ENCODE results near the gene NHERF1. TPM values are rescaled to one million over a fixed set of nuclear protein-coding genes. Genes with fewer than 3 reads are reported as not detected.

NHERF1 gene
- total and polyA plus RNA-seq, 2 of the 13 experiments (the other 11 are each of a cell fraction or from before 2014, with no cell fraction given): 169 to 269 TPM

DNA sequence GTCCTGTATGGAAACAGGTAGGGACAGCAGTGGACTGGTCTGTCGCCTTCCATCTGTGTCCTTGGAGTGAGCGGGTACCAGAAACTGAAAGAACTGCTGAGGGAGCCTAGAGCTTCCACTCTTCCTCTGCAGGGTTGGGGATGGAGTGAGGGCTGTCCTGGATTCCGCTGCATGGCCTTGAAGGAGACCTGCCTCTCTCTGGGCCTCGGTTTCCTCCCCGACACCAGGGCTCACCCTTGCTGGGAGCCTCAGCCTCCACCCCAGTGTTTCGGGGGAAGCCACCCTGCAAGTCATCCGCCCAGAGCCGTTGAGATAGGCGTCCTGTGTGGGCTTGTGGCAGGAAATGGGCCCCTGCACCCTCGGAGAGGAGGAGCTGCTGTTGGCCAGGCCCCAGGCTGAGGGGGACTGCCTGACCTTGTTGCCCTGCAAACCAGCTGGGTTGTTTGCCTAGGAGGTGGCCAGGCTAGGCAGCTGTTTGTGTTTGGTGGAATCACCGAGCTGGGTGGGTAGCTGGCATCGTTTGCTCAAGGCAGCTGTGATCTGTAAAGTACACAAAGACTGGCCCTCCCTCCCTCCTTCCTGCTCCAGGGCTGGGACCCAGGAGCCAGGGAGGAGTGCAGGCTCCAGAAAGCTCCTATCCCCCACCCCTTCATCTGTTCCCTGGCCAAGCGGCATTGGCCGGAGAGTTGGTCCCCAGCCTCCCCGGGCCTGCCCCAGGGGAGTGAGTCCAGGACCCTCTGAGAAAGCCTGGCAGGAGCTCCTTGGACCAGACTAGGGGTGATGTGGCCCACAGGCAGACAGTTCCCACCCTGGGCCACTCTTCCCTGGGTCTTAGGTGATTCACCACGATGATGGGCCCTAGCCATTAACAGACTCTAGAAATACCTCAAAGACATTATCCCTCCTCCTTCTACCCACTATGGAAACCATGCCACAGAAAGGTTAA, 10.1 kb upstream of the NHERF1 start (continued):
- TF ChIP-seq, protein P1, sequence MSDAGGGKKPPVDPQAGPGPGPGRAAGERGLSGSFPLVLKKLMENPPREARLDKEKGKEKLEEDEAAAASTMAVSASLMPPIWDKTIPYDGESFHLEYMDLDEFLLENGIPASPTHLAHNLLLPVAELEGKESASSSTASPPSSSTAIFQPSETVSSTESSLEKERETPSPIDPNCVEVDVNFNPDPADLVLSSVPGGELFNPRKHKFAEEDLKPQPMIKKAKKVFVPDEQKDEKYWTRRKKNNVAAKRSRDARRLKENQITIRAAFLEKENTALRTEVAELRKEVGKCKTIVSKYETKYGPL (CRISPR knock-in tag; IDR thresholded peaks at IDR 0.05): no peak
- TF ChIP-seq ZNF703 (CRISPR knock-in tag; IDR thresholded peaks at IDR 0.05; ENCODE audit: borderline replicate concordance) (peak; percentile 78; the same call in 1 of the 2 replicates), ZBTB1 (CRISPR knock-in tag; IDR thresholded peaks at IDR 0.05; ENCODE audit: borderline replicate concordance) (no peak), KLF15 (CRISPR knock-in tag; IDR thresholded peaks at IDR 0.05; ENCODE audit: borderline replicate concordance) (no peak), FOXK1 (CRISPR knock-in tag; IDR thresholded peaks at IDR 0.05; ENCODE audit: borderline replicate concordance, low read depth) (peak; percentile 90; the same call in 1 of the 2 replicates), ELF1 (CRISPR knock-in tag; IDR thresholded peaks at IDR 0.05) (0 out of 2 replicates have a peak, but pooled peaks have one; percentile 14), NCOA1 (CRISPR knock-in tag; IDR thresholded peaks at IDR 0.05) (no peak), FOXC1 (CRISPR knock-in tag; IDR thresholded peaks at IDR 0.05; ENCODE audit: borderline replicate concordance) (peak; percentile 16; the same call in 1 of the 2 replicates), ZNF232 (CRISPR knock-in tag; IDR thresholded peaks at IDR 0.05; ENCODE audit: borderline replicate concordance) (no peak), ZNF558 (CRISPR knock-in tag; IDR thresholded peaks at IDR 0.05; ENCODE audit: borderline replicate concordance) (no peak), ESRRA (CRISPR knock-in tag; IDR thresholded peaks at IDR 0.05; ENCODE audit: low read depth) (no peak), ZNF296 (CRISPR knock-in tag; conservative IDR thresholded peaks at IDR 0.05) (no peak), POLR2A (IDR thresholded peaks at IDR 0.05; ENCODE audit: insufficient read depth in 1 of 2, low read depth in 2 of 2, low read length in 2 of 2) (no peak), RFX1 (IDR thresholded peaks at IDR 0.05) (no peak), RFX3 (CRISPR knock-in tag; IDR thresholded peaks at IDR 0.05) (0 out of 2 replicates have a peak, but pooled peaks have one; percentile 36), PAF1 (CRISPR knock-in tag; IDR thresholded peaks at IDR 0.05) (no peak), ZNF567 (CRISPR knock-in tag; IDR thresholded peaks at IDR 0.05; ENCODE audit: borderline replicate concordance) (no peak), ZNF552 (CRISPR knock-in tag; IDR thresholded peaks at IDR 0.05; ENCODE audit: borderline replicate concordance) (0 out of 2 replicates have a peak, but pooled peaks have one; percentile 17), ZNF496 (CRISPR knock-in tag; IDR thresholded peaks at IDR 0.05; ENCODE audit: insufficient replicate concordance) (no peak), TOE1 (CRISPR knock-in tag; IDR thresholded peaks at IDR 0.05) (no peak), MTF2 (CRISPR knock-in tag; IDR thresholded peaks at IDR 0.05; ENCODE audit: borderline replicate concordance) (no peak), GATAD2A (CRISPR knock-in tag; IDR thresholded peaks at IDR 0.05) (peak; percentile 90)
- TF ChIP-seq, protein P2, sequence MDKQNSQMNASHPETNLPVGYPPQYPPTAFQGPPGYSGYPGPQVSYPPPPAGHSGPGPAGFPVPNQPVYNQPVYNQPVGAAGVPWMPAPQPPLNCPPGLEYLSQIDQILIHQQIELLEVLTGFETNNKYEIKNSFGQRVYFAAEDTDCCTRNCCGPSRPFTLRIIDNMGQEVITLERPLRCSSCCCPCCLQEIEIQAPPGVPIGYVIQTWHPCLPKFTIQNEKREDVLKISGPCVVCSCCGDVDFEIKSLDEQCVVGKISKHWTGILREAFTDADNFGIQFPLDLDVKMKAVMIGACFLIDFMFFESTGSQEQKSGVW (CRISPR knock-in tag; IDR thresholded peaks at IDR 0.05; ENCODE audit: borderline replicate concordance): no peak
- TF ChIP-seq, protein P3, sequence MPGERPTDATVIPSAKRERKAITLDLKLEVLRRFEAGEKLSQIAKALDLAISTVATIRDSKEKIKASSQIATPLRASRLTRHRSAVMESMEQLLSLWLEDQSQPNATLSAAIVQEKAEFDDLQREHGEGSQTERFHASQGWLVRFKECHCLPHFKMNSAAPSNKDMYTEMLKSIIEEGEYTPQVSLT (CRISPR knock-in tag; IDR thresholded peaks at IDR 0.05; ENCODE audit: borderline replicate concordance, low read depth): no peak
- TF ChIP-seq, protein P4, sequence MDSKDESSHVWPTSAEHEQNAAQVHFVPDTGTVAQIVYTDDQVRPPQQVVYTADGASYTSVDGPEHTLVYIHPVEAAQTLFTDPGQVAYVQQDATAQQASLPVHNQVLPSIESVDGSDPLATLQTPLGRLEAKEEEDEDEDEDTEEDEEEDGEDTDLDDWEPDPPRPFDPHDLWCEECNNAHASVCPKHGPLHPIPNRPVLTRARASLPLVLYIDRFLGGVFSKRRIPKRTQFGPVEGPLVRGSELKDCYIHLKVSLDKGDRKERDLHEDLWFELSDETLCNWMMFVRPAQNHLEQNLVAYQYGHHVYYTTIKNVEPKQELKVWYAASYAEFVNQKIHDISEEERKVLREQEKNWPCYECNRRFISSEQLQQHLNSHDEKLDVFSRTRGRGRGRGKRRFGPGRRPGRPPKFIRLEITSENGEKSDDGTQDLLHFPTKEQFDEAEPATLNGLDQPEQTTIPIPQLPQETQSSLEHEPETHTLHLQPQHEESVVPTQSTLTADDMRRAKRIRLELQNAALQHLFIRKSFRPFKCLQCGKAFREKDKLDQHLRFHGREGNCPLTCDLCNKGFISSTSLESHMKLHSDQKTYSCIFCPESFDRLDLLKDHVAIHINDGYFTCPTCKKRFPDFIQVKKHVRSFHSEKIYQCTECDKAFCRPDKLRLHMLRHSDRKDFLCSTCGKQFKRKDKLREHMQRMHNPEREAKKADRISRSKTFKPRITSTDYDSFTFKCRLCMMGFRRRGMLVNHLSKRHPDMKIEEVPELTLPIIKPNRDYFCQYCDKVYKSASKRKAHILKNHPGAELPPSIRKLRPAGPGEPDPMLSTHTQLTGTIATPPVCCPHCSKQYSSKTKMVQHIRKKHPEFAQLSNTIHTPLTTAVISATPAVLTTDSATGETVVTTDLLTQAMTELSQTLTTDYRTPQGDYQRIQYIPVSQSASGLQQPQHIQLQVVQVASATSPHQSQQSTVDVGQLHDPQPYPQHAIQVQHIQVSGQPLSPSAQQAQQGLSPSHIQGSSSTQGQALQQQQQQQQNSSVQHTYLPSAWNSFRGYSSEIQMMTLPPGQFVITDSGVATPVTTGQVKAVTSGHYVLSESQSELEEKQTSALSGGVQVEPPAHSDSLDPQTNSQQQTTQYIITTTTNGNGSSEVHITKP (CRISPR knock-in tag; IDR thresholded peaks at IDR 0.05; ENCODE audit: low read depth): peak; percentile 89
